Left lung (tissue), 10 donors: ENCODE measurements around the gene LPO. TPM values are rescaled to one million over a fixed set of nuclear protein-coding genes. Genes with fewer than 3 reads are reported as not detected.

Experiments used
- ATAC-seq: fragments of 200-7000 bp; cut with Tn5 transposase; one replicate; pipeline ENCODE4 v1.9.1; 2020; ENCODE audit warnings: moderate library complexity
- DNase-seq, 4 donors: peaks; one replicate each; pipeline ENCODE4 v3.0.0-alpha.2; 2013 to 2020
- H3K27ac ChIP-seq, 2 donors: fragments of 200-600 bp; sonication (generic) in 1 of 2; one replicate each; pipeline versions ENCODE4 v1.5.0 to v1.8.0; 2020 to 2021
- H3K27me3 ChIP-seq, 2 donors: fragments of 200-600 bp; sonication (generic) in 1 of 2; one replicate each; pipeline versions ENCODE4 v1.5.0 to v1.8.0; 2020 to 2021
- H3K36me3 ChIP-seq, 2 donors: fragments of 200-600 bp; sonication (generic) in 1 of 2; one replicate each; pipeline versions ENCODE4 v1.5.0 to v1.8.0; 2020 to 2021
- H3K4me1 ChIP-seq, 2 donors: fragments of 200-600 bp; one replicate each; pipeline ENCODE4 v1.8.0; 2021
- H3K4me3 ChIP-seq, 2 donors: fragments of 200-600 bp; sonication (generic) in 1 of 2; one replicate each; pipeline versions ENCODE4 v1.5.0 to v1.8.0; 2020 to 2021; ENCODE audit warnings: mild to moderate bottlenecking in 1 of 2
- H3K9me3 ChIP-seq, 2 donors: fragments of 200-600 bp; sonication (generic) in 1 of 2; one replicate each; pipeline versions ENCODE4 v1.5.0 to v1.8.0; 2020 to 2021
- intact Hi-C, 2 donors: fragments of 100-400 bp; cut with DNase I; formaldehyde crosslinking; loops; one replicate each; pipeline versions ENCODE4 v1.11.2 to v1.14.2; 2022
- polyA plus RNA-seq, 6 donors: library from polyadenylated mRNA; unstranded; fragments of 120-200 nt; gene quantifications; one replicate each; pipeline ENCODE4 v1.2.1, GENCODE V29; 2013; ENCODE audit not compliant: insufficient read length in 6 of 6
- total RNA-seq, 2 donors: library from RNA; stranded (reverse); fragmentation: NEBNext Ultra II Directional; extraction: Animal tissue kit (Norgen Biotek cat#: 25700); gene quantifications; one replicate each; pipeline ENCODE4 v1.2.1, GENCODE V29; 2021
- TF ChIP-seq, protein P1 (sequence below), 2 donors: fragments of 200-600 bp; sonication (generic) in 1 of 2; IDR thresholded peaks; one replicate each; pipeline versions ENCODE4 v1.5.0 to v1.8.0; 2021; ENCODE audit warnings: antibody characterized with exemption in 2 of 2
- donor health status: DM: no; HTN: yes; CAD: no.
- donor health status: DM: no; HTN: no; CAD: no.

Gene LPO
- total and polyA plus RNA-seq, 8 donors = 0.10 to 0.24 (median 0.14) TPM; not detected in 1

DNA sequence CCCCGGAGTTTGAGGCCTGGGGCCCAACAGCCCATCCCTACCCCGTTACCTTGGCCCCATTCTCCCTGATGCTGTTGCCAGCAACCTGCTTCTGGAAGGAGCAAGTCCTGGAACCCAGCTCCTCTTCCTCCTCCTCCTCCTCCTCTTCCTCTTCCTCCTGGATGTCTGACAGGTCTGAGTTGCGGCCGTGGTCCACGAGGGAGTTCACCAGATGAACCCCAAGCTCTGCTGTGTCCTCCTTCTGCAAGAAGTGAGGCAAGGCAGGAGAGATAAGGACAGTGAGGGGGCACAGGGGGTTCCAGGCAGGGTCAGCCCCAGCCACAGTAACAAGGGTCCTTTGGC is 71.5 kb downstream of the LPO start:
- intact Hi-C loops = loop anchor here in 1 of 2 donors (10.0 kb wide), 1 partner anchor 135 kb away; no protein-coding TSS in a partner anchor
- no peak for ATAC-seq
- TF ChIP-seq, protein P1, sequence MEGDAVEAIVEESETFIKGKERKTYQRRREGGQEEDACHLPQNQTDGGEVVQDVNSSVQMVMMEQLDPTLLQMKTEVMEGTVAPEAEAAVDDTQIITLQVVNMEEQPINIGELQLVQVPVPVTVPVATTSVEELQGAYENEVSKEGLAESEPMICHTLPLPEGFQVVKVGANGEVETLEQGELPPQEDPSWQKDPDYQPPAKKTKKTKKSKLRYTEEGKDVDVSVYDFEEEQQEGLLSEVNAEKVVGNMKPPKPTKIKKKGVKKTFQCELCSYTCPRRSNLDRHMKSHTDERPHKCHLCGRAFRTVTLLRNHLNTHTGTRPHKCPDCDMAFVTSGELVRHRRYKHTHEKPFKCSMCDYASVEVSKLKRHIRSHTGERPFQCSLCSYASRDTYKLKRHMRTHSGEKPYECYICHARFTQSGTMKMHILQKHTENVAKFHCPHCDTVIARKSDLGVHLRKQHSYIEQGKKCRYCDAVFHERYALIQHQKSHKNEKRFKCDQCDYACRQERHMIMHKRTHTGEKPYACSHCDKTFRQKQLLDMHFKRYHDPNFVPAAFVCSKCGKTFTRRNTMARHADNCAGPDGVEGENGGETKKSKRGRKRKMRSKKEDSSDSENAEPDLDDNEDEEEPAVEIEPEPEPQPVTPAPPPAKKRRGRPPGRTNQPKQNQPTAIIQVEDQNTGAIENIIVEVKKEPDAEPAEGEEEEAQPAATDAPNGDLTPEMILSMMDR (IDR thresholded peaks at IDR 0.05) = no peak
- H3K4me3 ChIP-seq = no peak overlapping the region
- no peaks in the 10 kb centered on the region for H3K9me3 ChIP-seq
- no peaks in the 10 kb centered on the region for H3K4me1 ChIP-seq
- no peak for DNase-seq
- H3K36me3 ChIP-seq = no peaks in the 10 kb centered on the region
- H3K27me3 ChIP-seq = peaks cover 0 to 4% of the 10 kb centered on the region in 2 donors
- no peak overlapping the region for H3K27ac ChIP-seq

DNA sequence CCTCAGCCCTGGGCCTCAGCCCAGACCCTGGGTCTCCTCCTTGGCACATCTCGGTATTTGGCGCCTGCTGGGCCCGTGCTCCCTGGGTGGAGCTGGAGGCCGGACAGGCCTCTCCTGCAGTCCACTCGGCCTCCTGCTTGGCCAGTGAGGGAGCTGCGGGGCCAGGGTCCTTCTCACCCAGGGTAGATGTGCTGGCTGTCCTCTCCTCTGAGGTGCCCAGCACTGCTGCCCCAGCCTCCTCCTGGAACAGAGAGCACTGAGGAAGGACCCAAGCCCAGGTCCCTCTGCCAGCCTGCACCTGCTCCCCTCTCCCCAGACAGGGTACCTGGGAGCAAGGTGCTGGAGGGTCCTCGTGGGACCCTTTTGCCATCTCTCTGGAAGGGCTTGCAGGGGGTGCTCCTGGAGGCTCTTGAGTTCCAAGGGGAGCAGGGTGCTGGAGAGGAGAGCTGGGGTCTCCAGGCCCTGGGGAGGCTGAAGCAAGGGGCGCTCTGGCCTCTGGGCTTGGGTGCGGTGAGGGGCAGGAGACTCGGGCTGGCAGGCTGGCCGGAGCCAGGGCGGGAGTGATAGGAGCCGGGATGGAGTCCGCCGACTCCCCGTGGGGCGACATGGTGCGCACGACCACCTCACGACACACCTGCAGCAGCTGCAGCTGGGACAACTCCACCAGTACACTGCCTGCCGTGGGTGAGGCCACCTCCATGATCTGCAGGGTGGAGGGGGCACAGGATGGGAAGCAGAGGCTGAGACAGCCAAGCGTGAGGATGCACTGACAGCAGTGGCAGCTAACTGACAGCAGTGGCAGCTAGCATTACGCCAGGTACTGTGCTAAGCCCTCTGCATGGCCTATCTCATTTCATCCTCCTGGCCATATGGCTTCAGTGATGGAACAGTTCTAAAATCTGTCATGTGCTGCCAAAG is 72.4 kb downstream of the LPO start:
- ATAC-seq = no peak
- Histone ChIP-seq H3K27me3 (peaks cover 0 to 2% of the 10 kb centered on the region in 2 donors), H3K36me3 (no peaks in the 10 kb centered on the region), H3K4me1 (no peaks in the 10 kb centered on the region), H3K4me3 (no peak overlapping the region), H3K9me3 (no peaks in the 10 kb centered on the region), H3K27ac (no peak overlapping the region)
- DNase-seq = no peak
- intact Hi-C loops = loop anchor here in 1 of 2 donors (10.0 kb wide), 1 partner anchor 134 kb away; no protein-coding TSS in a partner anchor
- TF ChIP-seq, protein P1 (IDR thresholded peaks at IDR 0.05) = no peak

DNA sequence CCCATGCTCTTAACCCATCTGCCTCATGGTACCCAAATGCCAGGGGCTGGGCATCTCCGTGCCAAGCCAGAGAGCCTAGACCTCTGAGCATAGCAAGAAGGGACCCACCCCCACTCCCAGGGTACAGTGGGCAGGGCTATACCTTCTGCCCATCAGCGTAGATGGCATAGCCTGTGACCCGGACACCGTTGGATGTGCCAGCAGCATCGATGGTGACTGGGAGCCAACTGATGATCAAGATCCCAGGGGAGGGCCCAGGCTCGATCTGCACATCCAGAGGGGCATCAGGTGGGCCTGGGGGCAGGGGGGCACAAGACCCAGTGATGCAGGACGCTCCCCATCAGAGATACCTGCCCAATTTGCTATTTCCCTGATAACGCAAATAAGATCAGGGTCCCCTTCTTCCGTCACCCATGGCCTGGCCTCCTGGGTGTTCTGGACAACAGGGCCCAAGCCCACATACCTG is 73.1 kb downstream of the LPO start:
- no peaks in the 10 kb centered on the region for H3K27me3 ChIP-seq
- no peak overlapping the region for H3K4me3 ChIP-seq
- intact Hi-C loops = loop anchor here in 1 of 2 donors (10.0 kb wide), 1 partner anchor 133 kb away; no protein-coding TSS in a partner anchor
- ATAC-seq (no peak), DNase-seq (no peak)
- H3K4me1 ChIP-seq = no peaks in the 10 kb centered on the region
- no peaks in the 10 kb centered on the region for H3K36me3 ChIP-seq
- TF ChIP-seq, protein P1 (IDR thresholded peaks at IDR 0.05) = no peak
- no peaks in the 10 kb centered on the region for H3K9me3 ChIP-seq
- H3K27ac ChIP-seq = no peak overlapping the region

DNA sequence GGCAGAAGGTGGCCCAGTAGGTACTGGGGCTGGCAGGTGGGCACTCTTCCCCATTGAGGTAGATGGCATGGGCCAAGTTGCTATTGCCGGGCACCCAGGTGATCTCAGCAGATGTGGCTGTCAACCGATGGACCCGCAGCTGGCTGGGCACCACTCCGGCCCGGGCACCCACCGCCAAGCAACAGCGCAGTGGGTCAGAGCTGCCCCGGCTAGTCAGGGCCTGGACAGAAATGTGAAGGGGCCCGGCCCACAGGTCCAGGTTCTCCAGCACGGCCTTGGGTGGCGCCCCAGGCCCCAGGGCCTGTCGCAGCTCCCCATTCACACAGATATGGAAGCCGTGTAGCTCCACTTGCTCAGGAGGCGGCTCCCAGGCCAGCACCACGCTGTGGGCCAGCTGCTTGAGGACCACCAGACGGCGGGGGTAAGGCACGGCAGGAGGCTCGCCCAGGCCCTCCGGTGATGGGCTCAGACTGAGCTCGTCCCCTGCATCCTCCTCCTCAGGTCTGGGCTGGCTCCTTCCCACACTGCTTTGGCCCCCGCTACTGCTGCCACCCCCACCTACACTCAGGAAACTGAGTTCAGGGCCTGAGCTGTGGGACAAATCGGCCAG is 73.7 kb downstream of the LPO start:
- H3K27me3 ChIP-seq = no peaks in the 10 kb centered on the region
- no peak for ATAC-seq
- H3K27ac ChIP-seq = no peak overlapping the region
- no peak overlapping the region for H3K4me3 ChIP-seq
- DNase-seq = no peak
- TF ChIP-seq, protein P1 (IDR thresholded peaks at IDR 0.05) = no peak
- H3K4me1 ChIP-seq = peaks cover 0 to 1% of the 10 kb centered on the region in 2 donors
- intact Hi-C loops = loop anchor here in 1 of 2 donors (10.0 kb wide), 1 partner anchor 133 kb away; no protein-coding TSS in a partner anchor
- no peaks in the 10 kb centered on the region for H3K36me3 ChIP-seq
- H3K9me3 ChIP-seq = no peaks in the 10 kb centered on the region

DNA sequence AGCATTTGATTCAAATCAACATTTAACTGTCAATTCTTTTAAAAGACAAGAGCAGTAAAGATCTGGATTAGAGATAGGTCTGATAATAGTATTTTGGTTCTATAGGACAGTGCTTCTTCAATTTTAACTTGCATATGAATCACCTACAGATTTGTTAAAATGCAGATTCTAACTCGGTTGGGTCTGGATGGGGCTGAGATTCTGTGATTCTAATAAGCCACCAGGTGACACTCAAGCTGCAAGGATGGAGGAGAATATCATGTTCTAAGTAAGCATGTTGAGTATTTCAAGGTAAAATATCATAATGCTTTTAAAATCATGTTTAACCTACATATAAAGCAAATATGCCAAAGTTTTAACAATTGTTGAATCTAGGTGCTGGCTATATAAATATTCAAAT is 74.4 kb downstream of the LPO start:
- DNase-seq = no peak
- intact Hi-C loops = loop anchor here in 1 of 2 donors (10.0 kb wide), 1 partner anchor 132 kb away; no protein-coding TSS in a partner anchor
- Histone ChIP-seq H3K4me1 (peaks cover 0 to 5% of the 10 kb centered on the region in 2 donors), H3K27ac (no peak overlapping the region), H3K4me3 (no peak overlapping the region), H3K36me3 (no peaks in the 10 kb centered on the region), H3K27me3 (no peaks in the 10 kb centered on the region), H3K9me3 (no peaks in the 10 kb centered on the region)
- TF ChIP-seq, protein P1 (IDR thresholded peaks at IDR 0.05) = no peak
- no peak for ATAC-seq
